Fibroblast of peridontal ligament (primary cell): ENCODE results near the gene CUX1.
A peak's percentile ranks its signal among the peaks of the same experiment; 100 is the strongest.

Source experiments
- DNase-seq: peaks from one replicate; pipeline ENCODE4 v3.0.0-alpha.2; 2010; ENCODE audit errors: extremely low read depth

The CUX1 gene

GRCh38 chr7:102236592-102237287 lies 419.3 kb downstream of the CUX1 start:
- peak; percentile 61 for DNase-seq

GRCh38 chr7:102239206-102239820 lies 421.9 kb downstream of the CUX1 start:
- DNase-seq: no peak

DNA sequence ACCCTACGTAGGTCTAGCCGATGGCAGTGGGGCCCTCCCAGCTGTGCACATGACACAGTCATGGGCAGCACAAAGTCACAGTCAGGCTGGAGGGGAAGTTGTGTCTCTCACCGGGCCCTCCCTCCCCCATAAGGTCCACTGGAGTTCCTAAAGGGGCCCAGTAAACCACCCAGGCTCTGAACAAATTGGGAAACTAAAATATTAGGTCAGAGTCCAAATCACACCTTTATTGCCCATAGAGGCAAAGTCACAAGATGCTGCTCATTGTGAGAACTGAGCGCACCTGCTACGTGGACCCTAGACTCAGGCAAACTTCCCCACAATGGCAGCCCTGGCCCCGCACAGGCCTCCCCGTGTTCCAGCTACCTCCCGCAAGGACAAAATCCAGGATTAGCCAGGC lies 424.0 kb downstream of the CUX1 start:
- DNase-seq: no peak

DNA sequence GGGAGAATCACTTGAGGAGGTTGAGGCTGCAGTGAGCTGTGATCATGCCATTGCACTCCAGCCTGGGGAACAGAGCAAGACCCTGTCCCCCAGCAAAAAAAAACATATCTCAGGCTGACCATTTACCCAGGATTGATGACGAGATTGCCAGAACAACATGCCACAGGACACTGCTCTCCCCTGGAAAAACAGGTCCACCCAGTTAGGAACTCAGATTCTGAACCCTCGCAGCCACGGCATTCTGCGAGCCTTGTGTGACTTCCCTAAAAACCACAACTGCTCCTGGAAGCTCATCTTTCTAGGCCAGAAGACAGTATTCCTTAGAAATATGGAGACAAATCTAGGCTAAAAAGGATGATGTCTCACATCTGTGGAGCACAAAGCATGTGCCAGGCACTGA lies 427.2 kb downstream of the CUX1 start:
- no peak for DNase-seq

DNA sequence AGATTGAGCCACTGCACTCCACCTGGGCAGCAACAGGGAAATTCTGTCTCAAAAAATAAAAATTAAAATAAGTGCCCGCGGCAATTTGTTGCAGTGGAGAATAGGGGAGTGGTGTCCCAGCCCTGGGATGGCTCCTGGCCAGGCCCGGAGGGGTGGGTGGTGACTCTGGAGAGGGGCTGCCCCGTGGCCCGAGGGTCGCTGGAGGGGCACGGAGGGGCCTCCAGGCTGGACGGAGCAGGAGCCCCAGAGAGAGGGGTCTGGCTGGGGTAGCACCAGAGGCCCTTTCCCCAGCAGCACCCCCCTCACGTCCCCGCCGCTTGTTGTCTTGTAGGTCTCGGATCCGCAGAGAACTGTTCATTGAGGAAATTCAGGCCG lies 430.6 kb downstream of the CUX1 start:
- DNase-seq: no peak

- DNase-seq: no peak
Observed at GRCh38 chr7:102248456-102249395, 431.3 kb downstream of the CUX1 start.

DNA sequence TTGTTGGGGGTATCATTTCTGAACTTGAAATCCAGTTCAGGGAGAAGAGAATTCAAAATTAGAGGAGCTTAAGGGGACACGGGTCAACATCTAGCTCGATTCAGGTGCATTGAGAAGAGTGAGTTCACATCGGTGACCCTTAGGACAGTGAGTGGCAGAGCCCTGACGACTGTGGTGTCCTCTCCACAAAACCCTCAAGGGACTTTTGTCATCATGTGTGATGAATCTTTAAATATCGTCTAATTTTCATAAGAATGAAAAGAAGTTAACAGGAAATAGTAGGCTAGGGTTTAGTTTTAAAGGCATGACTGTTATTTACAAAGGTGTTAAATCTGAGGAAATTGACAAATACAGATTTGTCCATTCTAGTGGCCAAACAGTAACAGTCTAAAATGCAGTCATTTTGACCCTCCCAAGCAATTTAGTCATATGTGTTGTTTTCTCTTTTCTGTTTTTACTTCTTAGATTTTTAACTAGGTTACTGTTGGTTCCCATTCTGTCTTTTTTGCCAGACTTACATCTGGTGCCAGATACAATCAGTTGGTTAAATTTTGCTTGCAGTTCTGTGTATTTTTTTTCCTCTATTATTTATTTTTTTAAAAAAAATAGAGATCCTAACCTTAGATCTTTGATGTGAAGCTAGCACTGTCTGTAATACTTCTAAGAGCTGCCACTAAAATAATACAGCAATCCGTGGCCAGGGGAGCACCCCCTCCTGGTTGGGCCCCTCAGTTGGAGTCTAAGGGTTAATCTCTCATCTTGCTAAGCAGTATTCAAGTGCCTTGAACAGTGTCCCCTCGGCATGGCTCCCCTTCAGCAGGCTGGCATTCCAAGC lies 434.3 kb downstream of the CUX1 start:
- DNase-seq: no peak

GRCh38 chr7:102252366-102252982 lies 435.0 kb downstream of the CUX1 start:
- DNase-seq: no peak

DNA sequence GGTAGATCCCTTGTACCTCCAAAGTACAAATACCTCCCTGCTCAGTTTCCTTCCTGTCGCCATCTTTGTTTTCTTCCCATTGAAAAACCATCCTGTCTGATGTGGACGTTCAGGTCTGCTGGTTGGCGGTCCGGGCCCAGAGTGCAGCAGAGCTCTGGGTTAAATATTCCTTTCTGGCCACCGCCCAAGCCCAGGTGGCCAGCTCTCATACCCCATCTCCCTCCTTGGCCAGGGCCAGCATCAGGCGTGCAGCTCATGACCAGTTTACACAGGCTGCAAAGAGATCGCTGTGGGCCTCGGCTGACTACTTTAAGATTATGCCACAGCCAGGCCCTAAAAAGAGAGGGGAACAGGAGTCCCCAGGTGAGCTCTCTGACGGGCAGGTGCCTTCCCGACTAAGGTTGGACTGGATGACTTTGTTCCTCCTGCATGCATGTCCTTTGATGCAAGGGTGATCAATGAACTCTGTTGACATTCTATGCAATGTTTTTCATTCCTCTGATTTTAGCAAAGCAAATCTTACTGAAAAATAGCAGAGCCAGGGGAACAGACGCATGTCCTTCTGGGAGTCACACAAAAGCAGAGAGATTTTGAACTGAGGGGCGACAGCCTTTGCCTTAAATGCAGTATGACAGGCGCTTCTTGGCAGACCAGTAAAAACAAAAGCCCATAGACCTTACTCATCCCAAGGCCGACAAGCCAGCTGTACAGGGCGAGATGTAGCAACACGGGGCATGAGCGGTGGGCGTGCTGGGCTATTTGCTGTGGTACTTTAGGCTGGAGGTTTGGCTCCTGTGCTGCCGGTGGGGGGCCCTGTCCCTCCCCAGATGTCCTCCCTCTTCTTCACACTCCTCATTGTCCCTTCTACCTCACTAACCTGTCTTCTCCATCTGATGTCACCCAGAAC lies 435.9 kb downstream of the CUX1 start:
- DNase-seq: no peak

- DNase-seq: no peak
Observed at GRCh38 chr7:102253973-102254370, 436.5 kb downstream of the CUX1 start.

- DNase-seq: no peak
Observed at GRCh38 chr7:102254521-102254920, 437.1 kb downstream of the CUX1 start.

GRCh38 chr7:102255501-102255900 lies 438.1 kb downstream of the CUX1 start:
- DNase-seq: no peak

DNA sequence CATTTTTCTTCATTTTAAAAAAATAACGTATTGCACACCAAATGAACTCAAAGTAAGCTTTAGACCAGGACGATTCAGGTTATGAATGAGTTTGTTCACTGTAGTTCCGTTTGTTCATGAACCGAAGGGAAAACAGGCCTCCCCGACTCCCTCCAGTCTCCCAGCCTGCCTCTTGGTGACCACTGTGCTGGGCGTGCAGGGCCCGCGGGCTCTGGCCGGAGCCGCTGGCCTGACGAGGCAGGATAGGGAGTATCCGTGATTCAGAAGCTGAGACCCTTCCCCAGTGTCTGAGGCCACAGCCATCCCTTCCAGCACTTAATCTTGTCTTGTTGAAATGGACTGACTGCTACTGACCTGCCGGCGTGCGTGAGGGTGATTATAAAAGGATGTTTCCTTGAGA lies 438.5 kb downstream of the CUX1 start:
- no peak for DNase-seq

GRCh38 chr7:102258073-102258748 lies 440.8 kb downstream of the CUX1 start:
- DNase-seq: no peak

- DNase-seq: no peak
Observed at GRCh38 chr7:102258749-102259107, 441.3 kb downstream of the CUX1 start.

DNA sequence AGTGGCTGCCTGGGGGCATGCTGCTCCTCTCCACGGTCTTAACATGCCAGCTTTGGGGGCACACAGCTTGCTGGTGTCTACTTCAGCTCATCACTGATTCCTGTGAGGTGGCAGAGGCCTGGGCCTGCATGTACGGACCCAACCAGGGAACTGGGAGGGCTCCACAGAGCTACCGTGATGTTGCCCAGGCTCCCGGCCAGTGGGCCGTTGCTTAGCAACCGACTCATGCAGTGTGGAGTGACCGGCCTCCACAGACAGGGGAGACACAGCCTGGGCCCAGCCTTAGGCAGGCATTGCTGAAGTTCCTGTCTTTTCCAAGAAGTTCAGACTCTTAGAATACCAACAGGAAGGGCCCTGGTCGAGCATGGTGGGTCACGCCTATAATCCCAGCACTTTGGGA lies 443.4 kb downstream of the CUX1 start:
- peak; percentile 23 for DNase-seq

GRCh38 chr7:102261451-102261850 lies 444.0 kb downstream of the CUX1 start:
- no peak for DNase-seq

GRCh38 chr7:102262546-102262945 lies 445.1 kb downstream of the CUX1 start:
- DNase-seq: no peak

- no peak for DNase-seq
Observed at GRCh38 chr7:102264367-102264891, 447.0 kb downstream of the CUX1 start.

DNA sequence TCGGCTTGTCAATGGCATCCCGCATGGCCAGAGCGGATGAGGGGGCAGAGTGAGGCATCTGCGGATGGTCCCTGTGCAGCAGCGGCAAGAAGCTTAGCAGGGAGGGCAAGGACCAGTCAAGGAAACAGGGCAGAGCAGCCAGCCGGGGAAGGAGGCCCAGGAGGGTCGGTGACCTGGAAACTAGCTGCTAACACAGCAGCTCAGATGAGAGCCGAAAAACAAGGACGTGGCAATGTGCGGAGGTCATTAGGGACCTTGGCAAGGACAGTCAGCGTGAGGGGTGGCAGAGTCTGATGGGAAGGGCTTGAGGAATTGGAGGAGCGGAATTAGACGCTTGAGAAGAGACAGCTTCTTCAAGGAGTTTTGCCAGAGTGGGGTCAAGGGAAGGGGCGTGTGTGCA lies 449.1 kb downstream of the CUX1 start:
- DNase-seq: no peak
